BLaER1 (cell line): ENCODE data around the gene SURF4.
"Not testable (repeated sequence)": the region's sequence is repeated elsewhere in the genome, so short reads cannot be mapped to it uniquely, and the experiment has no call there.

Experiments
- H3K27ac ChIP-seq: shearing (Covaris generic); formaldehyde crosslinking; 2 replicates; pipeline ENCODE4 v1.8.1; 2022
- H3K27me3 ChIP-seq: shearing (Covaris generic); formaldehyde crosslinking; 2 replicates; pipeline ENCODE4 v1.8.1; 2022
- H3K36me3 ChIP-seq: shearing (Covaris generic); formaldehyde crosslinking; 2 replicates; pipeline ENCODE4 v1.8.1; 2022
- H3K4me1 ChIP-seq: shearing (Covaris generic); formaldehyde crosslinking; 2 replicates; pipeline ENCODE4 v1.8.1; 2022
- H3K4me2 ChIP-seq: shearing (Covaris generic); formaldehyde crosslinking; 2 replicates; pipeline ENCODE4 v1.8.1; 2022
- H3K4me3 ChIP-seq: shearing (Covaris generic); formaldehyde crosslinking; 2 replicates; pipeline ENCODE4 v1.8.1; 2022
- H3K9ac ChIP-seq: shearing (Covaris generic); formaldehyde crosslinking; 2 replicates; pipeline ENCODE4 v1.8.1; 2022
- H3K9me3 ChIP-seq: shearing (Covaris generic); formaldehyde crosslinking; 2 replicates; pipeline ENCODE4 v1.8.1; 2022
- H4K20me1 ChIP-seq: shearing (Covaris generic); formaldehyde crosslinking; 2 replicates; pipeline ENCODE4 v1.8.1; 2022
- Cebpa-rat ChIP-seq: shearing (Covaris generic); IDR thresholded peaks from 2 replicates; pipeline ENCODE4 v1.8.1; 2022

Gene SURF4

DNA sequence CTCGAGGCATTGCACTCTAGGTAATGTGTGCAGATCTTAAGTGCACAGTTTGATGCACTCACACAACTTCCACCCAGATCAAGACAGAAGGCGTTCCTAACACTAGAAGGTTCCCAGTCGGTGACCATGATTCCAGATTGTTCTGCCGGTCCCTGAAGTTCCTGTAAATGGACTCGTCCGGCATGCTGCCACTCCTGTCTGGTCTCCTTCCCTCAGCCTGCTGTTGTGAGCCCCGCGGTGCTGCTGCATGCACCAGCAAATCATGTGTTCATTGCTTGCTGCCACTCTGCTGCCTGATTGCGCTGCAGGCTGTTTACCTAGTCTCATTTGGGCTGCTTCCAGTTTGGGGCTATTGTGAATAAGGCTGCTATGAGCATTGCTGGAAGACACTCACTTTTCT lies 11.8 kb upstream of the SURF4 start:
- Histone ChIP-seq H3K4me1 (no peaks in the 10 kb centered on the region), H3K9me3 (peaks cover 5% of the 10 kb centered on the region; the same call in 1 of the 2 replicates), H3K4me2 (no peak overlapping the region), H4K20me1 (no peaks in the 10 kb centered on the region), H3K27me3 (no peaks in the 10 kb centered on the region), H3K27ac (no peak overlapping the region), H3K36me3 (no peaks in the 10 kb centered on the region), H3K9ac (no peak overlapping the region), H3K4me3 (no peak overlapping the region)
- TF ChIP-seq Cebpa-rat = no peak

GRCh38 chr9:133386338-133386737 lies 10.5 kb upstream of the SURF4 start:
- Histone ChIP-seq H3K9me3 (peaks cover 5% of the 10 kb centered on the region; the same call in 1 of the 2 replicates), H3K27me3 (no peaks in the 10 kb centered on the region), H3K27ac (no peak overlapping the region), H3K4me3 (no peak overlapping the region), H4K20me1 (no peaks in the 10 kb centered on the region), H3K4me2 (no peak overlapping the region), H3K36me3 (no peaks in the 10 kb centered on the region), H3K9ac (no peak overlapping the region), H3K4me1 (no peaks in the 10 kb centered on the region)
- TF ChIP-seq Cebpa-rat = no peak

GRCh38 chr9:133385452-133385851 lies 9.6 kb upstream of the SURF4 start:
- H3K9me3 ChIP-seq = no peaks in the 10 kb centered on the region
- no peak overlapping the region for H3K9ac ChIP-seq
- no peak overlapping the region for H3K27ac ChIP-seq
- H3K4me2 ChIP-seq = no peak overlapping the region
- H3K27me3 ChIP-seq = no peaks in the 10 kb centered on the region
- no peaks in the 10 kb centered on the region for H3K4me1 ChIP-seq
- H3K4me3 ChIP-seq = no peak overlapping the region
- H4K20me1 ChIP-seq = no peaks in the 10 kb centered on the region
- no peaks in the 10 kb centered on the region for H3K36me3 ChIP-seq
- TF ChIP-seq Cebpa-rat = no peak

- H3K9ac ChIP-seq = no peak overlapping the region
- no peaks in the 10 kb centered on the region for H3K27me3 ChIP-seq
- TF ChIP-seq Cebpa-rat = no peak
- H3K4me3 ChIP-seq = no peak overlapping the region
- no peaks in the 10 kb centered on the region for H3K9me3 ChIP-seq
- H3K27ac ChIP-seq = no peak overlapping the region
- no peaks in the 10 kb centered on the region for H3K36me3 ChIP-seq
- H3K4me1 ChIP-seq = no peaks in the 10 kb centered on the region
- H3K4me2 ChIP-seq = no peak overlapping the region
- H4K20me1 ChIP-seq = no peaks in the 10 kb centered on the region
These were observed 9.0 kb upstream of the SURF4 start for GRCh38 chr9:133384736-133385321.

GRCh38 chr9:133383438-133383837 lies 7.6 kb upstream of the SURF4 start:
- TF ChIP-seq Cebpa-rat = no peak

DNA sequence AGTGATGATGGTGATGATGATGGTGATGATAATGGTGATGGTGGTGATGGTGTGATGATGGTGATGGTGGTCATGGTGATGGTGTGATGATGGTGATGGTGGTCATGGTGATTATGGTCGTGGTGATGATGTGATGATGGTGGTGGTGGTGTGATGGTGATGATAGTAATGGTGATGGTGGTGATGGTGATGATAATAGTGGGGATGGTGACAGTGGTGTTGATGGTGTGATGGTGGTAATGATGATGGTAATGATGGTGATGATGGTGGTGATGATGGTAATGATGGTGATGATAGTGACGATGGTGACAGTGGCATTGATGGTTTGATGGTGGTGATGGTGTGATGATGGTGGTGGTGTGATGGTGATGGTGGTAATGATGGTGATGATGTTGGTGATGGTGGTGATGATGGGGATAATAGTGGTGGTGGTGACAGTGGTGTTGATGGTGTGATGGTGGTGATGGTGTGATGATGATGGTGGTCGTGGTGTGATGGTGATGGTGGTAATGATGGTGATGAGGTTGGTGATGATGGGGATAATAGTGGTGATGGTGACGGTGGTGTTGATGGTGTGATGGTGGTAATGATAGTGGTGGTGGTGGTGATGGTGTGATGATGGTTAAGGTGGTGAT lies 6.8 kb upstream of the SURF4 start:
- TF ChIP-seq Cebpa-rat = no peak
- H3K9ac ChIP-seq = no peak overlapping the region
- H3K27me3 ChIP-seq = no peaks in the 10 kb centered on the region
- H3K27ac ChIP-seq = no peak overlapping the region
- H3K36me3 ChIP-seq = no peaks in the 10 kb centered on the region
- H3K4me3 ChIP-seq = no peak overlapping the region
- H4K20me1 ChIP-seq = no peaks in the 10 kb centered on the region
- H3K4me2 ChIP-seq = no peak overlapping the region
- peaks cover 11% of the 10 kb centered on the region for H3K9me3 ChIP-seq
- no peaks in the 10 kb centered on the region for H3K4me1 ChIP-seq

More at GRCh38 chr9:133383438-133383837, 7.6 kb upstream of the SURF4 start:
- Histone ChIP-seq H3K27me3 (no peaks in the 10 kb centered on the region), H3K27ac (no peak overlapping the region), H3K36me3 (no peaks in the 10 kb centered on the region), H4K20me1 (no peaks in the 10 kb centered on the region), H3K9ac (no peak overlapping the region), H3K4me3 (no peak overlapping the region), H3K4me2 (no peak overlapping the region), H3K4me1 (no peaks in the 10 kb centered on the region), H3K9me3 (peaks cover 4% of the 10 kb centered on the region; the same call in 1 of the 2 replicates)

DNA sequence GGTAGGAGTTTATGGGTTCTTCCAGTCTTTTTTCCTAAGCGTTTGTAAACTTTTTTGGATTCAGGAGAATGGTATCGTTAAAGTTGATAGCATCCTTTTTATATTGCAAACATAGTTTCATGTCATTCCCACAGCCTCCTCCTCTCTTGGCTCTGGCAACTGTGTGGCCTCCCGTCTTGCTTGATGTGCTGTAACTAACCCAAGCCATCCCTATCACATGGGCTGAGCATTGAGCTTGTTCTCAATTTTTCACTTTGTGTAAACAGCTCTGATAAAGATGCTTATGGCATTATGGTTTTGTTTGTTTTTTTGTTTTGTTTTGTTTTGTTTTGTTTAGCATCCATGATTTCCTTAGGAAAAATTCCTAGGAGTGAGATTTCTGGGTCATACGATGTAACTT lies 4.9 kb upstream of the SURF4 start:
- H3K27me3 ChIP-seq = no peaks in the 10 kb centered on the region
- H3K4me2 ChIP-seq = no peak overlapping the region
- no peaks in the 10 kb centered on the region; the same call in 1 of the 2 replicates for H4K20me1 ChIP-seq
- peaks cover 11% of the 10 kb centered on the region for H3K4me1 ChIP-seq
- H3K9me3 ChIP-seq = peaks cover 15% of the 10 kb centered on the region
- H3K36me3 ChIP-seq = no peaks in the 10 kb centered on the region
- TF ChIP-seq Cebpa-rat = no peak
- H3K27ac ChIP-seq = no peak overlapping the region
- no peak overlapping the region for H3K9ac ChIP-seq
- no peak overlapping the region for H3K4me3 ChIP-seq

GRCh38 chr9:133379153-133380086 lies 3.6 kb upstream of the SURF4 start:
- Histone ChIP-seq H3K9ac (no peak overlapping the region), H3K4me2 (no peak overlapping the region), H3K27ac (no peak overlapping the region), H4K20me1 (peaks cover 13% of the 10 kb centered on the region), H3K4me3 (no peak overlapping the region), H3K4me1 (peaks cover 16% of the 10 kb centered on the region), H3K27me3 (no peaks in the 10 kb centered on the region), H3K9me3 (peaks cover 15% of the 10 kb centered on the region), H3K36me3 (no peaks in the 10 kb centered on the region)
- no peak for TF ChIP-seq Cebpa-rat

GRCh38 chr9:133378408-133378962 lies 2.6 kb upstream of the SURF4 start:
- H3K9me3 ChIP-seq = peaks cover 15% of the 10 kb centered on the region
- no peak overlapping the region for H3K4me2 ChIP-seq
- H3K36me3 ChIP-seq = peaks cover 4% of the 10 kb centered on the region
- no peak for TF ChIP-seq Cebpa-rat
- H3K4me1 ChIP-seq = peaks cover 24% of the 10 kb centered on the region
- no peaks in the 10 kb centered on the region for H3K27me3 ChIP-seq
- H4K20me1 ChIP-seq = peaks cover 22% of the 10 kb centered on the region
- no peak overlapping the region for H3K4me3 ChIP-seq
- no peak overlapping the region for H3K27ac ChIP-seq
- H3K9ac ChIP-seq = no peak overlapping the region

DNA sequence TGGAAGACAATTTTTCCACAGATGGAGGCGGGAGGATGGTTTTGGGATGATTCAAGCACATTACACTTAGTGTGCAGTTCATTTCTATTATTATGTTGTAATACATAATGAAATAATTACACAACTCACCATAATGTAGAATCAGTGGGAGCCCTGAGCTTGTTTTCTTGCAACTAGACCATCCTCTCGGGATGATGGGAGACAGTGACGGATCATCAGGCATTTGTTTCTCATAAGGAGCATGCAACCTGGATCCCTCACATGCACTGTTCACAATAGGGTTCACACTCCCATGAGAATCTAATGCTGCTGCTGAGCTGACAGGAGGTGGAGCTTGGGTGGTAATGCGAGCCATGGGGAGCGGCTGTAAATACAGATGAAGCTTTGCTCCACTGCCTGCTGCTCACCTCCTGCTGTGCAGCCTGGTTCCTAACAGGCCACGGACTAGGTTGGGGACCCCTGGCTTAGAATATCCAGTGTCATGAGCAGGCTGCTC lies 1.9 kb upstream of the SURF4 start:
- peaks cover 32% of the 10 kb centered on the region for H3K4me1 ChIP-seq
- peaks cover 30% of the 10 kb centered on the region for H4K20me1 ChIP-seq
- H3K27ac ChIP-seq = no peak overlapping the region
- H3K9ac ChIP-seq = no peak overlapping the region
- peaks cover 15% of the 10 kb centered on the region for H3K9me3 ChIP-seq
- no peaks in the 10 kb centered on the region for H3K27me3 ChIP-seq
- H3K4me2 ChIP-seq = no peak overlapping the region
- peaks cover 11% of the 10 kb centered on the region for H3K36me3 ChIP-seq
- H3K4me3 ChIP-seq = no peak overlapping the region
- no peak; the same call in 1 of the 2 replicates for TF ChIP-seq Cebpa-rat

DNA sequence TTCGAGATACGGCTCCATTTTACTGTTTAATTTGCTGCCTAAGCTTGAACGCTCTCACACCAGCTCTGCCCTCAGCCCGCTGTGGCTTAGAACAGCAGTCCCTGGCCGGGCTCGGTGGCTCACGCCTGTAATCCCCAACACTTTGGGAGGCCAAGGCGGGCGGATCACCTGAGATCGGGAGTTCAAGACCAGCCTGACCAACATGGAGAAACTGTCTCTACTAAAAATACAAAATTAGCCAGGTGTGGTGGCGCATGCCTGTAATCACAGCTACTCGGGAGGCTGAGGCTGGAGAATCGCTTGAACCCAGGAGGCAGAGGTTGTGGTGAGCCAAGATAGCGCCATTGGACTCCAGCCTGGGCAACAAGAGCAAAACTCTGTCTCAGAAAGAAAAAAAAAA lies 1.4 kb upstream of the SURF4 start:
- not testable (repeated sequence) for H3K4me3 ChIP-seq, H3K27ac ChIP-seq, H3K9ac ChIP-seq, H3K27me3 ChIP-seq
- peaks cover 36% of the 10 kb centered on the region for H3K4me1 ChIP-seq
- H3K9me3 ChIP-seq = peaks cover 15% of the 10 kb centered on the region
- peak overlapping the region; percentile 93 for H3K4me2 ChIP-seq
- H3K36me3 ChIP-seq = peaks cover 16% of the 10 kb centered on the region
- H4K20me1 ChIP-seq = peaks cover 35% of the 10 kb centered on the region
